Stimulated activated memory B cell treated with anti-CD40 and anti-IgM and Interleukin-4, amounts not matched to agents 10 μg/mL and 1 μg/mL and 100 μg/mL, for 72 hours (primary cell): Measurements from ENCODE around the gene GRB10.

Experiments used
- ATAC-seq: fragments of 150-1000 bp; cut with Tn5 transposase; 2 replicates; pipeline ENCODE4 v1.10.0; 2021
- H3K27ac Mint-ChIP-seq: one replicate; pipeline ENCODE4 v1.8.0; 2022; ENCODE audit warnings: mild to moderate bottlenecking, mixed read lengths
- H3K27me3 Mint-ChIP-seq: one replicate; pipeline ENCODE4 v1.8.0; 2022; ENCODE audit warnings: mixed read lengths
- H3K36me3 Mint-ChIP-seq: one replicate; pipeline ENCODE4 v1.8.0; 2022; ENCODE audit warnings: mixed read lengths
- H3K4me1 Mint-ChIP-seq: one replicate; pipeline ENCODE4 v1.8.0; 2022; ENCODE audit warnings: mixed read lengths
- H3K4me3 Mint-ChIP-seq: one replicate; pipeline ENCODE4 v1.8.0; 2022; ENCODE audit warnings: mild to moderate bottlenecking, moderate library complexity, mixed read lengths
- H3K9me3 Mint-ChIP-seq: one replicate; pipeline ENCODE4 v1.8.0; 2022; ENCODE audit warnings: mixed read lengths

The GRB10 gene

GRCh38 chr7:50729962-50730361 lies 52.7 kb downstream of the GRB10 start:
- Mint-ChIP-seq H3K36me3 (no peaks in the 10 kb centered on the region), H3K9me3 (no peaks in the 10 kb centered on the region), H3K4me1 (no peaks in the 10 kb centered on the region)

GRCh38 chr7:50728184-50728583 lies 54.5 kb downstream of the GRB10 start:
- H3K27me3 Mint-ChIP-seq, result peaks cover 25% of the 10 kb centered on the region
- no peak for ATAC-seq
- H3K4me3 Mint-ChIP-seq, result no peak overlapping the region
- no peak overlapping the region for H3K27ac Mint-ChIP-seq
- no peaks in the 10 kb centered on the region for H3K9me3 Mint-ChIP-seq
- no peaks in the 10 kb centered on the region for H3K36me3 Mint-ChIP-seq
- H3K4me1 Mint-ChIP-seq, result no peaks in the 10 kb centered on the region

More at GRCh38 chr7:50729962-50730361, 52.7 kb downstream of the GRB10 start:
- Mint-ChIP-seq H3K4me3 (no peak overlapping the region), H3K27ac (no peak overlapping the region), H3K27me3 (peaks cover 11% of the 10 kb centered on the region)
- no peak for ATAC-seq

- no peak for ATAC-seq
- Mint-ChIP-seq H3K4me1 (no peaks in the 10 kb centered on the region), H3K27me3 (peaks cover 23% of the 10 kb centered on the region), H3K4me3 (no peak overlapping the region), H3K9me3 (no peaks in the 10 kb centered on the region), H3K27ac (no peak overlapping the region), H3K36me3 (no peaks in the 10 kb centered on the region)
Observed at GRCh38 chr7:50727711-50728110, 55.0 kb downstream of the GRB10 start.

- H3K4me3 Mint-ChIP-seq, result no peak overlapping the region
- no peaks in the 10 kb centered on the region for H3K4me1 Mint-ChIP-seq
- no peaks in the 10 kb centered on the region for H3K36me3 Mint-ChIP-seq
- H3K27ac Mint-ChIP-seq, result no peak overlapping the region
- no peak for ATAC-seq
- no peaks in the 10 kb centered on the region for H3K9me3 Mint-ChIP-seq
- peaks cover 20% of the 10 kb centered on the region for H3K27me3 Mint-ChIP-seq
Observed at GRCh38 chr7:50727072-50727471, 55.6 kb downstream of the GRB10 start.

GRCh38 chr7:50725774-50726173 lies 56.9 kb downstream of the GRB10 start:
- no peaks in the 10 kb centered on the region for H3K9me3 Mint-ChIP-seq
- no peak overlapping the region for H3K27ac Mint-ChIP-seq
- no peak for ATAC-seq
- no peaks in the 10 kb centered on the region for H3K36me3 Mint-ChIP-seq
- no peak overlapping the region for H3K4me3 Mint-ChIP-seq
- H3K27me3 Mint-ChIP-seq, result peaks cover 28% of the 10 kb centered on the region
- no peaks in the 10 kb centered on the region for H3K4me1 Mint-ChIP-seq

- Mint-ChIP-seq H3K36me3 (no peaks in the 10 kb centered on the region), H3K27ac (no peak overlapping the region), H3K9me3 (no peaks in the 10 kb centered on the region), H3K4me1 (no peaks in the 10 kb centered on the region), H3K27me3 (peaks cover 28% of the 10 kb centered on the region), H3K4me3 (no peak overlapping the region)
- ATAC-seq, result no peak
Observed at GRCh38 chr7:50724526-50725520, 57.9 kb downstream of the GRB10 start.

GRCh38 chr7:50723888-50724287 lies 58.8 kb downstream of the GRB10 start:
- no peaks in the 10 kb centered on the region for H3K4me1 Mint-ChIP-seq
- no peaks in the 10 kb centered on the region for H3K9me3 Mint-ChIP-seq
- ATAC-seq, result peak; percentile 9
- no peaks in the 10 kb centered on the region for H3K36me3 Mint-ChIP-seq
- H3K4me3 Mint-ChIP-seq, result no peak overlapping the region
- no peak overlapping the region for H3K27ac Mint-ChIP-seq
- H3K27me3 Mint-ChIP-seq, result peaks cover 34% of the 10 kb centered on the region

GRCh38 chr7:50723173-50723572 lies 59.5 kb downstream of the GRB10 start:
- Mint-ChIP-seq H3K4me3 (no peak overlapping the region), H3K9me3 (no peaks in the 10 kb centered on the region), H3K4me1 (no peaks in the 10 kb centered on the region), H3K27me3 (peaks cover 40% of the 10 kb centered on the region), H3K36me3 (no peaks in the 10 kb centered on the region), H3K27ac (no peak overlapping the region)
- no peak for ATAC-seq

GRCh38 chr7:50721661-50722259 lies 60.9 kb downstream of the GRB10 start:
- Mint-ChIP-seq H3K36me3 (no peaks in the 10 kb centered on the region), H3K9me3 (no peaks in the 10 kb centered on the region), H3K4me3 (no peak overlapping the region), H3K27me3 (peaks cover 47% of the 10 kb centered on the region), H3K4me1 (no peaks in the 10 kb centered on the region), H3K27ac (no peak overlapping the region)
- peak; percentile 11 for ATAC-seq

- Mint-ChIP-seq H3K27me3 (peaks cover 47% of the 10 kb centered on the region), H3K4me3 (no peak overlapping the region), H3K36me3 (no peaks in the 10 kb centered on the region), H3K9me3 (no peaks in the 10 kb centered on the region), H3K4me1 (no peaks in the 10 kb centered on the region), H3K27ac (no peak overlapping the region)
- no peak for ATAC-seq
Observed at GRCh38 chr7:50721160-50721559, 61.5 kb downstream of the GRB10 start.

- peaks cover 47% of the 10 kb centered on the region for H3K27me3 Mint-ChIP-seq
- no peak overlapping the region for H3K27ac Mint-ChIP-seq
- H3K36me3 Mint-ChIP-seq, result no peaks in the 10 kb centered on the region
- no peaks in the 10 kb centered on the region for H3K4me1 Mint-ChIP-seq
- no peak for ATAC-seq
- H3K9me3 Mint-ChIP-seq, result no peaks in the 10 kb centered on the region
- H3K4me3 Mint-ChIP-seq, result no peak overlapping the region
Observed at GRCh38 chr7:50720295-50720694, 62.4 kb downstream of the GRB10 start.

GRCh38 chr7:50718876-50719275 lies 63.8 kb downstream of the GRB10 start:
- no peaks in the 10 kb centered on the region for H3K36me3 Mint-ChIP-seq
- no peak overlapping the region for H3K27ac Mint-ChIP-seq
- no peaks in the 10 kb centered on the region for H3K4me1 Mint-ChIP-seq
- peaks cover 48% of the 10 kb centered on the region for H3K27me3 Mint-ChIP-seq
- peaks cover 2% of the 10 kb centered on the region for H3K9me3 Mint-ChIP-seq
- no peak for ATAC-seq
- no peak overlapping the region for H3K4me3 Mint-ChIP-seq

- no peak overlapping the region for H3K27ac Mint-ChIP-seq
- no peak overlapping the region for H3K4me3 Mint-ChIP-seq
- no peaks in the 10 kb centered on the region for H3K36me3 Mint-ChIP-seq
- H3K4me1 Mint-ChIP-seq, result no peaks in the 10 kb centered on the region
- peaks cover 7% of the 10 kb centered on the region for H3K9me3 Mint-ChIP-seq
- H3K27me3 Mint-ChIP-seq, result peaks cover 50% of the 10 kb centered on the region
- ATAC-seq, result no peak
Observed at GRCh38 chr7:50718311-50718710, 64.4 kb downstream of the GRB10 start.

GRCh38 chr7:50717181-50717580 lies 65.5 kb downstream of the GRB10 start:
- ATAC-seq, result no peak
- Mint-ChIP-seq H3K36me3 (no peaks in the 10 kb centered on the region), H3K4me3 (no peak overlapping the region), H3K27me3 (peaks cover 53% of the 10 kb centered on the region), H3K4me1 (no peaks in the 10 kb centered on the region), H3K9me3 (peaks cover 10% of the 10 kb centered on the region), H3K27ac (no peak overlapping the region)

- Mint-ChIP-seq H3K9me3 (peaks cover 10% of the 10 kb centered on the region), H3K36me3 (no peaks in the 10 kb centered on the region), H3K27ac (no peak overlapping the region), H3K4me3 (no peak overlapping the region), H3K4me1 (no peaks in the 10 kb centered on the region), H3K27me3 (peaks cover 58% of the 10 kb centered on the region)
- no peak for ATAC-seq
Observed at GRCh38 chr7:50714857-50715256, 67.8 kb downstream of the GRB10 start.
